B cell (primary cell): ENCODE data around the gene WBP1L. TPM values are rescaled to one million over a fixed set of nuclear protein-coding genes. Genes with fewer than 3 reads are reported as not detected.
A peak's percentile ranks its signal among the peaks of the same experiment; 100 is the strongest.

Experiments
- ATAC-seq: fragments of 200-7000 bp; cut with Tn5 transposase; one replicate; pipeline ENCODE4 v1.10.0; 2021; ENCODE audit warnings: low read depth, mild to moderate bottlenecking, moderate number of reproducible peaks, moderate library complexity
- CTCF ChIA-PET: fragments of 350-600 bp; sonication (Branson Sonifier 250); formaldehyde crosslinking; loops from one replicate; lab custom pipeline; 2021; ENCODE audit warnings: antibody characterized with exemption, inconsistent platforms; lab: Charles Lee
- POLR2A ChIA-PET: fragments of 350-600 bp; sonication (Branson Sonifier 250); formaldehyde crosslinking; loops from one replicate; lab custom pipeline; 2021; ENCODE audit warnings: antibody characterized with exemption; lab: Charles Lee
- DNase-seq: peaks from one replicate; pipeline ENCODE4 v3.0.0; 2013
- H2AFZ ChIP-seq: 2 replicates; pipeline ENCODE4 v1.6.1; 2012; ENCODE audit warnings: mild to moderate bottlenecking, low read depth, low read length; ENCODE audit not compliant: insufficient read depth, poor library complexity, severe bottlenecking
- H3K27ac ChIP-seq, 2 donors: 1 replicate in 1 of 2; 2 replicates in 1 of 2; pipeline ENCODE4 v1.5.1; 2012 to 2013; ENCODE audit warnings: low read length in 2 of 2, mild to moderate bottlenecking in 2 of 2, moderate library complexity in 1 of 2
- H3K27me3 ChIP-seq, 4 experiments: fragments of 200-600 bp in 1 of 4; sonication (generic) in 1 of 4; replicated peaks in 1 of 4; 1 replicate in 2 of 4; 2 replicates in 2 of 4; pipeline versions ENCODE4 v1.6.1 to v1.7.0; 2013 to 2016; ENCODE audit warnings: low read length in 3 of 4, mild to moderate bottlenecking in 2 of 4, mixed read lengths in 1 of 4, moderate library complexity in 1 of 4; ENCODE audit not compliant: insufficient read depth in 4 of 4, control insufficient read depth in 3 of 4; ENCODE audit errors: control extremely low read depth in 1 of 4
- H3K36me3 ChIP-seq, 2 experiments: replicated peaks in 1 of 2; 1 replicate in 1 of 2; 2 replicates in 1 of 2; pipeline versions ENCODE4 v1.6.1 to v1.7.1; 2013; ENCODE audit warnings: low read length in 1 of 2; ENCODE audit not compliant: insufficient read depth in 2 of 2, control insufficient read depth in 1 of 2; ENCODE audit errors: control extremely low read depth in 1 of 2, extremely low read depth in 1 of 2
- H3K4me1 ChIP-seq, 2 donors: fragments of 200-600 bp in 1 of 2; sonication (generic) in 1 of 2; 1 replicate in 1 of 2; 2 replicates in 1 of 2; pipeline versions ENCODE4 v1.5.1 to v1.6.1; 2013 to 2017; ENCODE audit warnings: low read length in 2 of 2; ENCODE audit not compliant: control insufficient read depth in 2 of 2, insufficient read depth in 2 of 2
- H3K4me2 ChIP-seq: replicated peaks from 2 replicates; pipeline ENCODE3; 2012; ENCODE audit warnings: mild to moderate bottlenecking, low read depth, low read length; ENCODE audit not compliant: poor library complexity, severe bottlenecking
- H3K4me3 ChIP-seq, 5 experiments: fragments of 200-600 bp in 1 of 5; sonication (generic) in 1 of 5; 1 replicate in 3 of 5; 2 replicates in 2 of 5; pipeline versions ENCODE4 v1.5.1 to v1.7.0; 2011 to 2016; ENCODE audit warnings: low read length in 4 of 5, mild to moderate bottlenecking in 4 of 5, low read depth in 2 of 5, control low read depth in 1 of 5, moderate library complexity in 1 of 5; ENCODE audit not compliant: insufficient read depth in 1 of 5; ENCODE audit errors: control extremely low read depth in 1 of 5, extremely low read depth in 1 of 5
- H3K79me2 ChIP-seq: fragments of 200-600 bp; sonication (generic); one replicate; pipeline ENCODE4 v1.6.0; 2016; ENCODE audit warnings: low read length; ENCODE audit not compliant: control insufficient read depth, insufficient read depth
- H3K9ac ChIP-seq: fragments of 200-600 bp; sonication (generic); 2 replicates; pipeline ENCODE4 v1.6.1; 2017; ENCODE audit warnings: mild to moderate bottlenecking, low read length, moderate library complexity
- H3K9me3 ChIP-seq, 3 donors: one replicate each; pipeline versions ENCODE4 v1.6.1 to v1.7.1; 2013; ENCODE audit warnings: low read length in 2 of 3; ENCODE audit not compliant: control insufficient read depth in 2 of 3, insufficient read depth in 1 of 3; ENCODE audit errors: control extremely low read depth in 1 of 3
- H4K20me1 ChIP-seq: 2 replicates; pipeline ENCODE4 v1.6.0; 2012; ENCODE audit warnings: mild to moderate bottlenecking, low read length; ENCODE audit not compliant: insufficient read depth, control insufficient read depth, poor library complexity, severe bottlenecking
- H3K27ac Mint-ChIP-seq: one replicate; pipeline ENCODE4 v1.8.0; 2021; ENCODE audit warnings: mixed read lengths
- H3K27me3 Mint-ChIP-seq: one replicate; pipeline ENCODE4 v1.8.0; 2021; ENCODE audit warnings: mixed read lengths
- H3K4me1 Mint-ChIP-seq: one replicate; pipeline ENCODE4 v1.8.0; 2021; ENCODE audit warnings: mixed read lengths
- H3K4me3 Mint-ChIP-seq: one replicate; pipeline ENCODE4 v1.8.0; 2021; ENCODE audit warnings: mixed read lengths
- H3K9me3 Mint-ChIP-seq: one replicate; pipeline ENCODE4 v1.8.0; 2022; ENCODE audit warnings: mixed read lengths; ENCODE audit not compliant: insufficient read depth
- EZH2 ChIP-seq: IDR thresholded peaks from 2 replicates; pipeline ENCODE4 v1.6.1; 2012; ENCODE audit warnings: borderline replicate concordance, low read depth, mild to moderate bottlenecking, moderate library complexity, low read length; ENCODE audit not compliant: insufficient read depth, poor library complexity, severe bottlenecking
- WGBS: methylation state at CpG from one replicate; pipeline ENCODE4 v1.1.5; 2013; ENCODE audit warnings: missing lambda C conversion rate; ENCODE audit not compliant: insufficient coverage; 5-methylcytosine and 5-hydroxymethylcytosine counted together
- intact Hi-C: fragments of 100-400 bp; cut with micrococcal nuclease; formaldehyde crosslinking; loops from one replicate; pipeline ENCODE4 v1.10.0; 2022
- polyA plus RNA-seq: library from polyadenylated mRNA; depleted of rRNA; stranded (reverse); fragments of >200 nt; gene quantifications from 2 replicates; pipeline ENCODE4 v1.2.3, GENCODE V29; 2012
- total RNA-seq, 2 donors: library from RNA; stranded (reverse); fragments of 120-200 nt in 1 of 2; gene quantifications; 1 replicate in 1 of 2; 2 replicates in 1 of 2; pipeline versions ENCODE4 v1.2.3 to v1.2.4, GENCODE V29; 2013 to 2022
- TF ChIP-seq, protein P1 (sequence below): fragments of 200-600 bp; IDR thresholded peaks from one replicate; pipeline ENCODE4 v1.8.0; 2022; ENCODE audit warnings: antibody characterized with exemption, mild to moderate bottlenecking

Gene WBP1L
- total and polyA plus RNA-seq, 2 donors (not counting 1 experiment from before 2014, with no cell fraction given): 14.3 to 43.2 TPM

DNA sequence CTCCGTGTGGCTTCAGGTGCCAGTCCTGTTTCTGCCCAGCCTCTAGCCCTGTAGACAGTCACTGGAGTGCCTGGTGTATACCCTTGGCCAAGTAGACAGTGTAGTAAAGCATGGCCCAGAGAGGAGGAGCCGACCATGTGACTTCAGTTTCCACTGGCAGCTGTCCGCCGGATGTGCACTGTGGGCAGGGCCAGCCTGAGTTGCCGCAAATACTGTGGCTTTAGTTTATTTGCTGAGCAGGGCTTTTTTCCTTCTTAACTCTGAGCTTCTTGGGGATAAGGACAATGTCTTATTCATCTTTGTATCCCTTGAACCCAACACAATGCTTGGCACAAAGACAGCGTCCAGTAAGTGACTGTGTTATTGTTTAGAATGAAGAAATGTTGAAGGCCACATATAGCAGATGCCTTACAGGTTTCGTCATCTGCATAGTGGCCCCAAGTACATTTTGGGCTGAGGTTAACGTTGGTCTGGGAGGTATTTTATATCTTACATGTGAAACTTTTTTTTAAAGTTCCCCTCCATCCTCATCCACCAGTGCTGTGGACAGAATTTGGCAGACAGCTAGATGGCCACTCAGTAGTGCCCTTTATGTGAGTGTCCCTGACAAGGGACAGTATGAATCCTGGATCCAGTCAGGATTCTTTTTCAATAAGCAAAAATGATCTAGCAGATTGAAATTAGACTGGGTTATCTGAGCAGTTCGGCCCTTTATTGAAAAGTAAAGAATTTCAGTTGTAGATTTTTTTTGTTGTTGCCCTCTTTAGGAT, 52.8 kb downstream of the WBP1L start:
- H3K27ac Mint-ChIP-seq: peak overlapping the region; percentile 87
- peak overlapping the region; percentile 27 for H3K9ac ChIP-seq
- DNase-seq (peak; percentile 57), ATAC-seq (peak; percentile 99)
- TF ChIP-seq, protein P1, sequence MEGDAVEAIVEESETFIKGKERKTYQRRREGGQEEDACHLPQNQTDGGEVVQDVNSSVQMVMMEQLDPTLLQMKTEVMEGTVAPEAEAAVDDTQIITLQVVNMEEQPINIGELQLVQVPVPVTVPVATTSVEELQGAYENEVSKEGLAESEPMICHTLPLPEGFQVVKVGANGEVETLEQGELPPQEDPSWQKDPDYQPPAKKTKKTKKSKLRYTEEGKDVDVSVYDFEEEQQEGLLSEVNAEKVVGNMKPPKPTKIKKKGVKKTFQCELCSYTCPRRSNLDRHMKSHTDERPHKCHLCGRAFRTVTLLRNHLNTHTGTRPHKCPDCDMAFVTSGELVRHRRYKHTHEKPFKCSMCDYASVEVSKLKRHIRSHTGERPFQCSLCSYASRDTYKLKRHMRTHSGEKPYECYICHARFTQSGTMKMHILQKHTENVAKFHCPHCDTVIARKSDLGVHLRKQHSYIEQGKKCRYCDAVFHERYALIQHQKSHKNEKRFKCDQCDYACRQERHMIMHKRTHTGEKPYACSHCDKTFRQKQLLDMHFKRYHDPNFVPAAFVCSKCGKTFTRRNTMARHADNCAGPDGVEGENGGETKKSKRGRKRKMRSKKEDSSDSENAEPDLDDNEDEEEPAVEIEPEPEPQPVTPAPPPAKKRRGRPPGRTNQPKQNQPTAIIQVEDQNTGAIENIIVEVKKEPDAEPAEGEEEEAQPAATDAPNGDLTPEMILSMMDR: no peak
- no peak for TF ChIP-seq EZH2
- H3K9me3 ChIP-seq: no peaks in the 10 kb centered on the region
- no peaks in the 10 kb centered on the region for H3K27me3 ChIP-seq
- H3K4me2 ChIP-seq: peak overlapping the region; percentile 67
- H3K79me2 ChIP-seq: peaks cover 92% of the 10 kb centered on the region
- peaks cover 45% of the 10 kb centered on the region for H4K20me1 ChIP-seq
- WGBS: 17% methylated on average over 6 of the region's 9 CpGs
- H3K4me1 Mint-ChIP-seq: peaks cover 54% of the 10 kb centered on the region
- H3K4me3 ChIP-seq: peak overlapping the region in 3 of 5 experiments; percentile 14 to 44 (median 21)
- peak overlapping the region; percentile 51 for H2AFZ ChIP-seq
- H3K27ac ChIP-seq: peak overlapping the region; percentile 47 to 84
- intact Hi-C loops: loop anchor here (10.0 kb wide), 1 partner anchor 52 kb away; the partner anchor contains the start of gene WBP1L
- ChIA-PET POLR2A (interaction anchor here (0.5 to 0.8 kb wide), 2 partner anchors 21 to 85 kb away, joined by 4 to 5 read pairs; no protein-coding TSS in a partner anchor), CTCF (no interaction called here)
- peak overlapping the region; percentile 79 for H3K4me3 Mint-ChIP-seq
- H3K36me3 ChIP-seq: peaks cover 0 to 39% of the 10 kb centered on the region in 2 experiments
- H3K27me3 Mint-ChIP-seq: no peaks in the 10 kb centered on the region
- no peaks in the 10 kb centered on the region for H3K9me3 Mint-ChIP-seq
- peaks cover 31 to 34% of the 10 kb centered on the region in 2 donors for H3K4me1 ChIP-seq
